ENCODE data around the gene ZNF524. TPM values are rescaled to one million over a fixed set of nuclear protein-coding genes. Genes with fewer than 3 reads are reported as not detected.

The ZNF524 gene
- total and polyA plus RNA-seq, 9 donors = 7.0 to 11.6 (median 9.3) TPM

GRCh38 chr19:55618426-55618825, 18.3 kb downstream of the ZNF524 start:
- Histone ChIP-seq H3K27me3 (ENCODE audit: control insufficient read depth, insufficient read depth, low read length) (no peaks in the 10 kb centered on the region), H3K4me3 (ENCODE audit: low read length) (no peak overlapping the region), H3K9me3 (replicated peaks; ENCODE audit: control insufficient read depth, low read depth, low read length) (no peaks in the 10 kb centered on the region), H3K27ac (ENCODE audit: low read length) (no peak overlapping the region), H3K36me3 (ENCODE audit: control insufficient read depth, insufficient read depth, low read length) (peaks cover 31% of the 10 kb centered on the region), H3K4me1 (ENCODE audit: control insufficient read depth, insufficient read depth, low read length) (peaks cover 3% of the 10 kb centered on the region)
- no peak for DNase-seq
- 61% methylated on average over 2 of the region's 7 CpGs for WGBS (ENCODE audit: insufficient coverage)

- Histone ChIP-seq H3K9me3 (replicated peaks; ENCODE audit: control insufficient read depth, low read depth, low read length) (no peaks in the 10 kb centered on the region), H3K36me3 (ENCODE audit: control insufficient read depth, insufficient read depth, low read length) (peaks cover 30% of the 10 kb centered on the region), H3K27ac (ENCODE audit: low read length) (no peak overlapping the region), H3K4me1 (ENCODE audit: control insufficient read depth, insufficient read depth, low read length) (peaks cover 9% of the 10 kb centered on the region), H3K27me3 (ENCODE audit: control insufficient read depth, insufficient read depth, low read length) (no peaks in the 10 kb centered on the region), H3K4me3 (ENCODE audit: low read length) (no peak overlapping the region)
- no peak for DNase-seq
- 92% methylated on average over 2 of the region's 3 CpGs for WGBS (ENCODE audit: insufficient coverage)
These were observed 19.2 kb downstream of the ZNF524 start for GRCh38 chr19:55619286-55619685.

DNA sequence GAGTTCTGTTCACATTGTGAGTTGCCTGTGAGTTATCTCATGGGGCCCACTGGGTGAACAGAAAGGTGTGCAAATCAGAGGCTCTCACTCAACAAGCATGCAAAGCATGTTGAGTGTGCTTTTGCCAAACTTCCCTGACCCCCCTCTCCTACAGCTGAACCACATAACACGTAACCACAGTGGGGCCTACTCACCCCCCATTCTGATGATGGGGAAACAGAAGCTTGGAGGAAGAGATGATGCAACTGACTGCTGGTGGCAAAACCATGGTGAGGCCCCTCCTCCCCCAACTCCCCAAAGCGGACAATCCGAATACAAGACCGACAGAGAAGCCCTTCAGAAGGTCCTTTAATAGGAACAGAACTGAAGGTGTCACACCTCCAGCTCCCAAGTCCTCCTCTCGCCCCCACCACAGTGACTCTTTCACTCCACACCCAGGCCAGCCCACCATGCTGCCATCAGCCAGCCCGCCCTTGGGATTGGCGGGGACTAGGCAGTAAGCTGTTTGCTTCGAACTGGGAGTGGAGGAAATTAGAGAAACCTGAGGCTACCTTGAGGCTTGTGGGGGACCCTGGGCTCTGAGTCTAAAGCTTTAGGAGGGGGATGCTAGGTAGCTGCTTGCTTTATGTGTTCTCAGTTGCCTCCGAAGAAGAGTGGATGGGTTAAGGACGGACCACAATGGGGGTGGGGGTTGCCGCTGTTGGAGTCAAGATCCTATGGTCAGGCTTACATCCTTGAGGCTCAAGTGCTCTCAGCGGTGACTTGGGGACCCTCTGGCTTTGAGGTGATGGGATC, 20.5 kb downstream of the ZNF524 start:
- Histone ChIP-seq H3K27me3 (ENCODE audit: control insufficient read depth, insufficient read depth, low read length) (no peaks in the 10 kb centered on the region), H3K27ac (ENCODE audit: low read length) (no peak overlapping the region), H3K4me1 (ENCODE audit: control insufficient read depth, insufficient read depth, low read length) (peaks cover 15% of the 10 kb centered on the region), H3K9me3 (replicated peaks; ENCODE audit: control insufficient read depth, low read depth, low read length) (no peaks in the 10 kb centered on the region), H3K4me3 (ENCODE audit: low read length) (no peak overlapping the region), H3K36me3 (ENCODE audit: control insufficient read depth, insufficient read depth, low read length) (peaks cover 28% of the 10 kb centered on the region)
- WGBS (ENCODE audit: insufficient coverage) = 86% methylated on average over 8 of the region's 12 CpGs
- no peak for DNase-seq

- no peaks in the 10 kb centered on the region for H3K27me3 ChIP-seq (ENCODE audit: control insufficient read depth, insufficient read depth, low read length)
- H3K27ac ChIP-seq (ENCODE audit: low read length) = no peak overlapping the region
- no peak overlapping the region for H3K4me3 ChIP-seq (ENCODE audit: low read length)
- 72% methylated on average over 7 of the region's 9 CpGs for WGBS (ENCODE audit: insufficient coverage)
- DNase-seq = no peak
- no peaks in the 10 kb centered on the region for H3K9me3 ChIP-seq (replicated peaks; ENCODE audit: control insufficient read depth, low read depth, low read length)
- peaks cover 24% of the 10 kb centered on the region for H3K36me3 ChIP-seq (ENCODE audit: control insufficient read depth, insufficient read depth, low read length)
- peaks cover 15% of the 10 kb centered on the region for H3K4me1 ChIP-seq (ENCODE audit: control insufficient read depth, insufficient read depth, low read length)
These were observed 21.2 kb downstream of the ZNF524 start for GRCh38 chr19:55621205-55621672.

DNA sequence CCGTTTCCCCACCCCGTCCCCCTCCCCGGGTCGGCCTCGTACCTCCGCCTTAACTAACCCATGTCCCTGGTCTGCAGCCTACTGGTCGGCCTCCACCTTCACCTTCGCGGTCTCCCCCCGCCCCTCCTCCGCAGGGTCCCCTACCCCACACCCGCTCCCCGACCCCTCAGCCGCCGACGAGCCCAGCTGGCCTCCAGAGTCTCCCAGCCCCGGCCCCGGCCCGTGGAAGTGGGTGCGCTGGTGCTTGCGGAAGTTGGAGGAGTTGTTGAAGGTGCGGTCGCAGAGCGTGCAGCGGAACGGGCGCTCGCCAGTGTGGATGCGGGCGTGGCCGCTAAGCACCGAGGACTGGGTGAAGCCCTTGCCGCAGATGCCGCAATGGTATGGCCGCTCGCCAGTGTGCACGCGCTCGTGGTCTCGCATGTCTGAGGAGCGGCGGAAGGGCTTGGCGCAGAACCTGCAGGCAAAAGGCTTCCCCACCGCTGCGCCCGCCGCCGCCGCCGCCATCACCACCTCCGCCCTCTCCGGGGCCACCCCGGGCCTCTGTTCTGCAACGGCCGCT, 21.7 kb downstream of the ZNF524 start:
- Histone ChIP-seq H3K27me3 (ENCODE audit: control insufficient read depth, insufficient read depth, low read length) (no peaks in the 10 kb centered on the region), H3K27ac (ENCODE audit: low read length) (no peak overlapping the region), H3K36me3 (ENCODE audit: control insufficient read depth, insufficient read depth, low read length) (peaks cover 19% of the 10 kb centered on the region), H3K4me3 (ENCODE audit: low read length) (no peak overlapping the region), H3K9me3 (replicated peaks; ENCODE audit: control insufficient read depth, low read depth, low read length) (no peaks in the 10 kb centered on the region), H3K4me1 (ENCODE audit: control insufficient read depth, insufficient read depth, low read length) (peaks cover 15% of the 10 kb centered on the region)
- 94% methylated on average over 50 of the region's 55 CpGs for WGBS (ENCODE audit: insufficient coverage)
- DNase-seq = no peak

- Histone ChIP-seq H3K4me1 (ENCODE audit: control insufficient read depth, insufficient read depth, low read length) (peaks cover 15% of the 10 kb centered on the region), H3K9me3 (replicated peaks; ENCODE audit: control insufficient read depth, low read depth, low read length) (no peaks in the 10 kb centered on the region), H3K36me3 (ENCODE audit: control insufficient read depth, insufficient read depth, low read length) (peaks cover 13% of the 10 kb centered on the region), H3K4me3 (ENCODE audit: low read length) (no peak overlapping the region), H3K27ac (ENCODE audit: low read length) (no peak overlapping the region), H3K27me3 (ENCODE audit: control insufficient read depth, insufficient read depth, low read length) (no peaks in the 10 kb centered on the region)
- WGBS (ENCODE audit: insufficient coverage) = 93% methylated on average over 40 of the region's 40 CpGs
- DNase-seq = no peak
These were observed 22.3 kb downstream of the ZNF524 start for GRCh38 chr19:55622242-55622969.

DNA sequence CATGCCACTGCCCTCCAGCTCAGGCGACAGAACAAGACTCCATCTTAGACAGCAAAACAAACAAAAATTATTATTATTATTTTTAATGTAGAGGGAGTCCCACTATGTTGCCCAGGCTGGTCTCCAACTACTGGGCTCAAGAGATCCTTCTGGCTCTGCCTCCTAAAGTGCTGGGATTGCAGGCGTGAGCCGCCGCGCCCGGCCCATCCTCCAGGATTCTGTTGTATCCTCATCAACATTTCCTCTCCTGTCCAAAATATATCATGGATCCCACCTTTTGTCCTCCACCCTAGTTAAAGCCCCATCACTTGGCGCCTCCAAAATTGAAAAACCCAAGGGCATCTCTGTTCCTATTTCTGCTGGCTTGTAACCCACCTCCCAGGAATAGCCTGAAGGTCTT, 23.0 kb downstream of the ZNF524 start:
- no peak overlapping the region for H3K27ac ChIP-seq (ENCODE audit: low read length)
- no peaks in the 10 kb centered on the region for H3K9me3 ChIP-seq (replicated peaks; ENCODE audit: control insufficient read depth, low read depth, low read length)
- H3K36me3 ChIP-seq (ENCODE audit: control insufficient read depth, insufficient read depth, low read length) = peaks cover 10% of the 10 kb centered on the region
- peaks cover 15% of the 10 kb centered on the region for H3K4me1 ChIP-seq (ENCODE audit: control insufficient read depth, insufficient read depth, low read length)
- DNase-seq = no peak
- H3K4me3 ChIP-seq (ENCODE audit: low read length) = no peak overlapping the region
- no peaks in the 10 kb centered on the region for H3K27me3 ChIP-seq (ENCODE audit: control insufficient read depth, insufficient read depth, low read length)
- 97% methylated on average over 6 of the region's 7 CpGs for WGBS (ENCODE audit: insufficient coverage)

- peaks cover 15% of the 10 kb centered on the region for H3K4me1 ChIP-seq (ENCODE audit: control insufficient read depth, insufficient read depth, low read length)
- WGBS (ENCODE audit: insufficient coverage) = 50% methylated on average over 4 of the region's 7 CpGs
- H3K9me3 ChIP-seq (replicated peaks; ENCODE audit: control insufficient read depth, low read depth, low read length) = no peaks in the 10 kb centered on the region
- DNase-seq = peak; percentile 64
- H3K27ac ChIP-seq (ENCODE audit: low read length) = peak overlapping the region; percentile 87
- H3K4me3 ChIP-seq (ENCODE audit: low read length) = peak overlapping the region; percentile 26
- peaks cover 10% of the 10 kb centered on the region for H3K36me3 ChIP-seq (ENCODE audit: control insufficient read depth, insufficient read depth, low read length)
- H3K27me3 ChIP-seq (ENCODE audit: control insufficient read depth, insufficient read depth, low read length) = no peaks in the 10 kb centered on the region
These were observed 23.5 kb downstream of the ZNF524 start for GRCh38 chr19:55623561-55623960.

GRCh38 chr19:55624109-55625003, 24.3 kb downstream of the ZNF524 start, which contains the start of gene ZNF784:
TSS of gene ZNF784 (minus strand) at chr19:55624566. CDS start at chr19:55624561, 5 bp downstream.
- under 1% methylated on average over 46 of the region's 56 CpGs for WGBS (ENCODE audit: insufficient coverage)
- DNase-seq = peak; percentile 96

More at GRCh38 chr19:55624109-55625003, 24.3 kb downstream of the ZNF524 start, which contains the start of gene ZNF784:
- Histone ChIP-seq H3K4me1 (ENCODE audit: control insufficient read depth, insufficient read depth, low read length) (peaks cover 15% of the 10 kb centered on the region), H3K27ac (ENCODE audit: low read length) (peak within 1 kb of the TSS; percentile 98), H3K9me3 (replicated peaks; ENCODE audit: control insufficient read depth, low read depth, low read length) (no peaks in the 10 kb centered on the region), H3K4me3 (ENCODE audit: low read length) (peak within 1 kb of the TSS; percentile 71), H3K27me3 (ENCODE audit: control insufficient read depth, insufficient read depth, low read length) (no peaks in the 10 kb centered on the region), H3K36me3 (ENCODE audit: control insufficient read depth, insufficient read depth, low read length) (peaks cover 10% of the 10 kb centered on the region)
